ENCODE results near the gene LSM2.
"Not testable (repeated sequence)": the region's sequence is repeated elsewhere in the genome, so short reads cannot be mapped to it uniquely, and the experiment has no call there.

LSM2 gene

GRCh38 chr6:31805939-31806469 is 762 bp downstream of the LSM2 start:
- Histone ChIP-seq H3K4me3 (ENCODE audit: low read length) (peak overlapping the region; percentile 99), H4K20me1 (ENCODE audit: insufficient read depth, low read length) (no peaks in the 10 kb centered on the region), H3K36me3 (replicated peaks; ENCODE audit: low read depth, low read length) (no peaks in the 10 kb centered on the region), H3K27ac (ENCODE audit: low read length) (peak overlapping the region; percentile 74), H2AFZ (ENCODE audit: low read depth, low read length) (peak overlapping the region; percentile 84), H3K9ac (ENCODE audit: low read length) (peak overlapping the region; percentile 96), H3K79me2 (ENCODE audit: low read length) (peaks cover 14% of the 10 kb centered on the region), H3K27me3 (ENCODE audit: low read depth, low read length) (no peaks in the 10 kb centered on the region), H3K4me1 (ENCODE audit: low read length) (peaks cover 4% of the 10 kb centered on the region; the same call in 1 of the 2 replicates), H3K4me2 (ENCODE audit: low read length) (peak overlapping the region; percentile 88), H3K9me3 (ENCODE audit: insufficient read depth, low read length) (no peaks in the 10 kb centered on the region)
- TF ChIP-seq CTCF (IDR thresholded peaks at IDR 0.05; ENCODE audit: low read depth, low read length): no peak
- no peak for TF ChIP-seq EZH2phosphoT487 (IDR thresholded peaks at IDR 0.05; ENCODE audit: low read depth)

- H3K36me3 ChIP-seq (replicated peaks; ENCODE audit: low read depth, low read length); H3K79me2 ChIP-seq (ENCODE audit: low read length): not testable (repeated sequence)
Measured at GRCh38 chr6:31801031-31801927, 5.5 kb downstream of the LSM2 start.

GRCh38 chr6:31799781-31800180 is 7.0 kb downstream of the LSM2 start:
- H3K9ac ChIP-seq (ENCODE audit: low read length): no peak overlapping the region
- no peaks in the 10 kb centered on the region for H3K4me1 ChIP-seq (ENCODE audit: low read length)
- H3K9me3 ChIP-seq (ENCODE audit: insufficient read depth, low read length): no peaks in the 10 kb centered on the region
- no peak overlapping the region for H3K4me3 ChIP-seq (ENCODE audit: low read length)
- no peaks in the 10 kb centered on the region for H4K20me1 ChIP-seq (ENCODE audit: insufficient read depth, low read length)
- H3K36me3 ChIP-seq (replicated peaks; ENCODE audit: low read depth, low read length): no peaks in the 10 kb centered on the region
- TF ChIP-seq EZH2phosphoT487 (IDR thresholded peaks at IDR 0.05; ENCODE audit: low read depth) (no peak), CTCF (IDR thresholded peaks at IDR 0.05; ENCODE audit: low read depth, low read length) (no peak)
- H3K79me2 ChIP-seq (ENCODE audit: low read length): peaks cover 9% of the 10 kb centered on the region
- no peaks in the 10 kb centered on the region for H3K27me3 ChIP-seq (ENCODE audit: low read depth, low read length)
- no peak overlapping the region for H3K27ac ChIP-seq (ENCODE audit: low read length)
- H2AFZ ChIP-seq (ENCODE audit: low read depth, low read length): no peak overlapping the region
- H3K4me2 ChIP-seq (ENCODE audit: low read length): no peak overlapping the region

More at GRCh38 chr6:31801031-31801927, 5.5 kb downstream of the LSM2 start:
- not testable (repeated sequence) for H2AFZ ChIP-seq (ENCODE audit: low read depth, low read length); H3K9ac ChIP-seq (ENCODE audit: low read length); H3K4me3 ChIP-seq (ENCODE audit: low read length); H3K4me1 ChIP-seq (ENCODE audit: low read length); H4K20me1 ChIP-seq (ENCODE audit: insufficient read depth, low read length); H3K4me2 ChIP-seq (ENCODE audit: low read length); H3K27me3 ChIP-seq (ENCODE audit: low read depth, low read length); H3K27ac ChIP-seq (ENCODE audit: low read length); H3K9me3 ChIP-seq (ENCODE audit: insufficient read depth, low read length)

- Histone ChIP-seq H3K4me2 (ENCODE audit: low read length) (no peak overlapping the region), H4K20me1 (ENCODE audit: insufficient read depth, low read length) (no peaks in the 10 kb centered on the region), H3K36me3 (replicated peaks; ENCODE audit: low read depth, low read length) (no peaks in the 10 kb centered on the region), H3K27ac (ENCODE audit: low read length) (no peak overlapping the region), H3K4me1 (ENCODE audit: low read length) (peaks cover 6% of the 10 kb centered on the region; the same call in 1 of the 2 replicates), H3K79me2 (ENCODE audit: low read length) (peaks cover 30% of the 10 kb centered on the region), H3K4me3 (ENCODE audit: low read length) (no peak overlapping the region), H2AFZ (ENCODE audit: low read depth, low read length) (no peak overlapping the region), H3K9me3 (ENCODE audit: insufficient read depth, low read length) (no peaks in the 10 kb centered on the region), H3K27me3 (ENCODE audit: low read depth, low read length) (no peaks in the 10 kb centered on the region), H3K9ac (ENCODE audit: low read length) (no peak overlapping the region)
- TF ChIP-seq EZH2phosphoT487 (IDR thresholded peaks at IDR 0.05; ENCODE audit: low read depth) (no peak), CTCF (IDR thresholded peaks at IDR 0.05; ENCODE audit: low read depth, low read length) (no peak)
Measured at GRCh38 chr6:31797588-31797987, 9.2 kb downstream of the LSM2 start.
